A673 (cell line): ENCODE measurements around the gene MVP. TPM values are rescaled to one million over a fixed set of nuclear protein-coding genes. Genes with fewer than 3 reads are reported as not detected.
A peak's percentile ranks its signal among the peaks of the same experiment; 100 is the strongest.
"Not testable (repeated sequence)": the region's sequence is repeated elsewhere in the genome, so short reads cannot be mapped to it uniquely, and the experiment has no call there.

Source experiments
- BruUV-seq: library from RNA; stranded (reverse); fragments of 400-500 nt; replicated peaks from 2 replicates; lab custom pipeline; 2021; lab: Mats Ljungman, UMichigan
- CTCF ChIA-PET: fragments of 300-600 bp; sonication (Branson Sonifier 250); formaldehyde crosslinking; loops from one replicate; lab custom pipeline; 2022; ENCODE audit warnings: antibody characterized with exemption; lab: Charles Lee
- POLR2A ChIA-PET: fragments of 300-600 bp; sonication (Branson Sonifier 250); formaldehyde crosslinking; loops from one replicate; lab custom pipeline; 2022; ENCODE audit warnings: antibody characterized with exemption; ENCODE audit not compliant: low non-redundant PET; lab: Charles Lee
- DNase-seq: peaks from one replicate; pipeline ENCODE4 v3.0.0-alpha.2; 2015; ENCODE audit warnings: low spot score
- H3K27ac ChIP-seq: fragments of 200-600 bp; sonication (generic); 2 replicates; pipeline ENCODE4 v1.5.1; 2016; ENCODE audit warnings: mixed run types, low read depth, mild to moderate bottlenecking, mixed read lengths, antibody characterized with exemption, low read length; ENCODE audit not compliant: poor library complexity, severe bottlenecking
- H3K27me3 ChIP-seq: fragments of 200-600 bp; sonication (generic); replicated peaks from 2 replicates; pipeline ENCODE4 v1.6.1; 2017; ENCODE audit warnings: mixed run types, low read depth, mild to moderate bottlenecking, mixed read lengths, antibody characterized with exemption, low read length; ENCODE audit not compliant: insufficient read depth, poor library complexity
- H3K36me3 ChIP-seq: fragments of 200-600 bp; sonication (generic); 2 replicates; pipeline ENCODE4 v1.6.1; 2016; ENCODE audit warnings: mixed run types, mild to moderate bottlenecking, mixed read lengths, antibody characterized with exemption, low read length; ENCODE audit not compliant: insufficient read depth, poor library complexity, severe bottlenecking
- H3K4me1 ChIP-seq: fragments of 200-600 bp; sonication (generic); 2 replicates; pipeline ENCODE4 v1.6.1; 2017; ENCODE audit warnings: mixed run types, mild to moderate bottlenecking, mixed read lengths, antibody characterized with exemption, low read length; ENCODE audit not compliant: insufficient read depth, poor library complexity, severe bottlenecking
- H3K4me3 ChIP-seq: fragments of 200-600 bp; sonication (generic); 2 replicates; pipeline ENCODE4 v1.5.1; 2016; ENCODE audit warnings: low read depth, mixed run types, mild to moderate bottlenecking, mixed read lengths, low read length; ENCODE audit not compliant: poor library complexity, severe bottlenecking
- H3K9me3 ChIP-seq: fragments of 200-600 bp; sonication (generic); 2 replicates; pipeline ENCODE4 v1.6.1; 2016; ENCODE audit warnings: mixed run types, low read depth, mild to moderate bottlenecking, mixed read lengths, antibody characterized with exemption, low read length; ENCODE audit not compliant: poor library complexity, severe bottlenecking
- EZH2 ChIP-seq: fragments of 200-600 bp; sonication (generic); IDR thresholded peaks from 2 replicates; pipeline ENCODE4 v1.6.1; 2017; ENCODE audit warnings: borderline replicate concordance, low read depth, mild to moderate bottlenecking, mixed read lengths, antibody characterized with exemption, low read length; ENCODE audit not compliant: poor library complexity, severe bottlenecking
- intact Hi-C: fragments of 100-400 bp; cut with micrococcal nuclease; formaldehyde crosslinking; loops from one replicate; pipeline ENCODE4 v1.10.0; 2022; ENCODE audit not compliant: unreplicated experiment
- total RNA-seq: library from RNA; stranded (reverse); gene quantifications from 2 replicates; pipeline ENCODE4 v1.2.3, GENCODE V29; 2021
- TF ChIP-seq, protein P1 (sequence below): fragments of 300-800, 200-600 bp; sonication (generic); conservative IDR thresholded peaks from 2 replicates; pipeline ENCODE4 v1.5.1; 2017; ENCODE audit warnings: low read depth, mild to moderate bottlenecking, antibody characterized with exemption, low read length, moderate library complexity, mixed read lengths

Gene MVP
- total RNA-seq, 1 experiment from 2014 or later: 5.6 TPM

DNA sequence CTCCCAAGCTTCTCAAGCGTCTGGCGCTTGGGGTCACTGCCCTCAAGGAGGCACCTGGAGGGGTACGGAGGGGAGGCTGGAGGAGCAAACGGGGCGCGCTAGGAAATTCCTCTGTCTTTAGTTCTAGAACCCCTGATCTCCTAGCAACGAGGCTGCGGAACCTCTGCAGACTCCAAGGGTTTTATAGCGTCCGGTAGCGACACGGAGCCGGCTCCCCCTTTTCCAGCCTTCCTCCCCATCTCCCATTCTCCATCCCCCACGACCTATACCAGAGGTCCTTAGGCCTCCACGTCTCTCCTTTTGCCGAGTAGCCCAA is 43.4 kb downstream of the MVP start:
- CTCF ChIA-PET: interaction anchor here (0.5 to 1.1 kb wide), 3 partner anchors 15 to 148 kb away, joined by 6 to 7 read pairs (median 7); partner anchors contain the start of gene MAZ
- TF ChIP-seq, protein P1, sequence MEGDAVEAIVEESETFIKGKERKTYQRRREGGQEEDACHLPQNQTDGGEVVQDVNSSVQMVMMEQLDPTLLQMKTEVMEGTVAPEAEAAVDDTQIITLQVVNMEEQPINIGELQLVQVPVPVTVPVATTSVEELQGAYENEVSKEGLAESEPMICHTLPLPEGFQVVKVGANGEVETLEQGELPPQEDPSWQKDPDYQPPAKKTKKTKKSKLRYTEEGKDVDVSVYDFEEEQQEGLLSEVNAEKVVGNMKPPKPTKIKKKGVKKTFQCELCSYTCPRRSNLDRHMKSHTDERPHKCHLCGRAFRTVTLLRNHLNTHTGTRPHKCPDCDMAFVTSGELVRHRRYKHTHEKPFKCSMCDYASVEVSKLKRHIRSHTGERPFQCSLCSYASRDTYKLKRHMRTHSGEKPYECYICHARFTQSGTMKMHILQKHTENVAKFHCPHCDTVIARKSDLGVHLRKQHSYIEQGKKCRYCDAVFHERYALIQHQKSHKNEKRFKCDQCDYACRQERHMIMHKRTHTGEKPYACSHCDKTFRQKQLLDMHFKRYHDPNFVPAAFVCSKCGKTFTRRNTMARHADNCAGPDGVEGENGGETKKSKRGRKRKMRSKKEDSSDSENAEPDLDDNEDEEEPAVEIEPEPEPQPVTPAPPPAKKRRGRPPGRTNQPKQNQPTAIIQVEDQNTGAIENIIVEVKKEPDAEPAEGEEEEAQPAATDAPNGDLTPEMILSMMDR: 0 out of 2 replicates have a peak, but pooled peaks have one; percentile 1
- TF ChIP-seq EZH2: no peak
- Histone ChIP-seq H3K27me3 (no peaks in the 10 kb centered on the region), H3K4me1 (peaks cover 4% of the 10 kb centered on the region), H3K27ac (peak overlapping the region; percentile 99), H3K4me3 (peak overlapping the region; percentile 96), H3K36me3 (peaks cover 11% of the 10 kb centered on the region), H3K9me3 (no peaks in the 10 kb centered on the region)
- no TSS peak for BruUV-seq
- DNase-seq: no peak
- POLR2A ChIA-PET: no interaction called here
- intact Hi-C loops: loop anchor here (2.0 to 10.0 kb wide), 2 partner anchors 49 to 99 kb away; partner anchors contain the start of genes PAGR1, PRRT2 and TMEM219

DNA sequence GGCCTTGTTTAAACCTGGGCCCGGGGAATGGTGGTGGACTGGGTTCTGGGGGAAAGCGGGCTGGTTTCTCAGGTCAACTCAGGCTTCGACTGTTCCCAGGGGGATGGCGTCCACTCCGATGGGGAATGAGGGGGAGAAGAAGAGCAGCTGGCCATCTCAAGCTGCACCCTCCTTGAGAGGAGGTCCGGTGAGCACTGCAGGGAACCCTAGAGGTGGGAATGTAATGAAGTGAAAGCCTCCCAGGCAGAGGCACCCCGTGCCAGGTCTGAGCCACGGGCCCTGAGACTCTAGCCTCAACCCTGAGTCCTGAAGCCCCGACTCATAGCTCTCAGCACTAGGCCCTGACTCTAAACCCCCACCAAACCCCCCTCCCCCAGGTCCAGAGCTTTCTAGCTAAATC is 43.9 kb downstream of the MVP start:
- peaks cover 4% of the 10 kb centered on the region for H3K4me1 ChIP-seq
- no peak for TF ChIP-seq EZH2
- TF ChIP-seq, protein P1: no peak
- ChIA-PET CTCF (no interaction called here), POLR2A (interaction anchor here (0.7 kb wide), 1 partner anchor 169 kb away, joined by 4 read pairs; no protein-coding TSS in a partner anchor)
- H3K27me3 ChIP-seq: no peaks in the 10 kb centered on the region
- no peak for DNase-seq
- no peaks in the 10 kb centered on the region for H3K9me3 ChIP-seq
- no peak overlapping the region for H3K4me3 ChIP-seq
- intact Hi-C loops: loop anchor here (10.0 kb wide), 1 partner anchor 49 kb away; the partner anchor contains the start of genes PAGR1 and PRRT2
- no peak overlapping the region for H3K27ac ChIP-seq
- BruUV-seq: no TSS peak
- peaks cover 6% of the 10 kb centered on the region for H3K36me3 ChIP-seq

DNA sequence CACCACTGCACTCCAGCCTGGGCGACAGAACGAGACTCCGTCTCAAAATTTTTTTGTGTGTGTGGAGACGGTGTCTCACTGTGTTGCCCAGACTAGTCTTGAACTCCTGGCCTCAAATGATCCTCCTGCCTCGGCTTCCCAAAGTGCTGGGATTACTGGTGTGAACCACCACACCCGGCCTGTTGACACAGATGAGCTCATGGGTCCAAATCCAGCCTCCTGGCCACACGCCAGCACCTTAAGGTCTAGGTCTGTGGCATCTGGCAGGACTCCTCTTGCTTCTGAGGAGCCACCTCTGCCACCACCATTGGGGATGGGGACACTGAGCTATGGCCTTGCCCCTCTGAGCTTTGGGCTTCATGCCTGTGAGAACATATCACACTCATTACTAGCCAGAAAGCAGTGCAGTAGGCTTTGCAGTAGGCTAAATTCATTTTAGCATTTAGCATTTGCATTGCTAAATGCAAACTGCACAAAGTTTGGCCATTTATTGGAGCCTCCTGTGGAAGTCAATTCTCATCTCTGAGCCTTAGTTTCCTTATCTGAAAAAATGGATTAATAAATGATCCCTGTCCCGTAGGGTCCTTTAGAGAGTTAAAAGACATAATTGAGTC is 48.2 kb downstream of the MVP start:
- Histone ChIP-seq H3K4me1 (peaks cover 4% of the 10 kb centered on the region), H3K27me3 (no peaks in the 10 kb centered on the region), H3K4me3 (no peak overlapping the region), H3K9me3 (no peaks in the 10 kb centered on the region), H3K36me3 (no peaks in the 10 kb centered on the region), H3K27ac (no peak overlapping the region)
- BruUV-seq: no TSS peak
- TF ChIP-seq, protein P1: no peak
- no peak for TF ChIP-seq EZH2
- no peak for DNase-seq
- CTCF ChIA-PET: interaction anchor here (1.0 kb wide), 1 partner anchor 20 kb away, joined by 7 read pairs; no protein-coding TSS in a partner anchor
- intact Hi-C loops: loop anchor here (10.0 kb wide), 1 partner anchor 54 kb away; the partner anchor contains the start of genes PAGR1 and PRRT2
- POLR2A ChIA-PET: no interaction called here

DNA sequence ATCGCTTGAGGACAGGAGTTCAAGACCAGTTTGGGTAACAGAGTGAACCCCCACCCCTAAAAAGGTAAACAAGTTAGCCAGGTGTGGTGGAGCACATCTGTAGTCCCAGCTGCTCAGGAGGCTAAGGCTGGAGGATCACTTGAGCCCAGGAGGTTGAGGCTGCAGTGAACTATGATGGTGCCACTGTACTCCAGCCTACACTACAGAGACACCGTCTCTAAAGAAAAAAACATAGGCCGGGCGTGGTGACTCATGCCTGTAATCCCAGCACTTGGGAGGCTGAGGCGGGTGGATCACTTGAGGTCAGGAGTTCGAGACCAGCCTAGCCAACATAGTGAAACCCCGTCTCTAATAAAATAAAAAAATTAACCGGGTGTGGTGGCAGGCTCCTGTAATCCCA is 48.8 kb downstream of the MVP start:
- POLR2A ChIA-PET, H3K4me3 ChIP-seq, H3K27me3 ChIP-seq, H3K27ac ChIP-seq, H3K4me1 ChIP-seq, DNase-seq, H3K36me3 ChIP-seq, BruUV-seq, H3K9me3 ChIP-seq: not testable (repeated sequence)
- intact Hi-C loops: loop anchor here (10.0 kb wide), 1 partner anchor 54 kb away; the partner anchor contains the start of genes PAGR1 and PRRT2
- CTCF ChIA-PET: interaction anchor here (1.0 kb wide), 1 partner anchor 21 kb away, joined by 7 read pairs; no protein-coding TSS in a partner anchor
